TTC549 (cell line): ENCODE measurements around the gene SEPTIN11.

Source experiments
- FAIRE-seq: peaks from 2 replicates; lab custom pipeline; 2012; peaks lifted over from hg19 to GRCh38; lab: Jason Lieb, UNC

Gene SEPTIN11

DNA sequence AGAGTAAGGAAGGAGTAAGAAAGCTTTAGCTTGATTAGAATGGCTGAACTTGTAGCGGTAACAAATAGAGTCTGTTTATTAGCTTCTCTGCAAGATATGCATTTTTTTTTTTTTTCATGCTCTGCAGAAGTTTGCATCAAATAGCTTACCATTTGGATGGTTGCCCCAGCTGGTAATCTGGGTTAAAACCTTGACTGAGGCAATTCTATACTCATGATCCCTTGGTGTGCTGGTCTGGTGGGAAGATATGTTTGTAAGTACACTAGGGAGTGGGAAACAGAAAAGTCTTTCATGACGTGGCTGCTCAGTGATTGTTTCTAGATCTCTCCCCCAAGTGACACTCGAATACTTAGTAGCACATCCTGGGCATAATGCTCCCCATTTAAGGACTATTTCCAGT, 32.1 kb downstream of the SEPTIN11 start:
- FAIRE-seq = no peak

DNA sequence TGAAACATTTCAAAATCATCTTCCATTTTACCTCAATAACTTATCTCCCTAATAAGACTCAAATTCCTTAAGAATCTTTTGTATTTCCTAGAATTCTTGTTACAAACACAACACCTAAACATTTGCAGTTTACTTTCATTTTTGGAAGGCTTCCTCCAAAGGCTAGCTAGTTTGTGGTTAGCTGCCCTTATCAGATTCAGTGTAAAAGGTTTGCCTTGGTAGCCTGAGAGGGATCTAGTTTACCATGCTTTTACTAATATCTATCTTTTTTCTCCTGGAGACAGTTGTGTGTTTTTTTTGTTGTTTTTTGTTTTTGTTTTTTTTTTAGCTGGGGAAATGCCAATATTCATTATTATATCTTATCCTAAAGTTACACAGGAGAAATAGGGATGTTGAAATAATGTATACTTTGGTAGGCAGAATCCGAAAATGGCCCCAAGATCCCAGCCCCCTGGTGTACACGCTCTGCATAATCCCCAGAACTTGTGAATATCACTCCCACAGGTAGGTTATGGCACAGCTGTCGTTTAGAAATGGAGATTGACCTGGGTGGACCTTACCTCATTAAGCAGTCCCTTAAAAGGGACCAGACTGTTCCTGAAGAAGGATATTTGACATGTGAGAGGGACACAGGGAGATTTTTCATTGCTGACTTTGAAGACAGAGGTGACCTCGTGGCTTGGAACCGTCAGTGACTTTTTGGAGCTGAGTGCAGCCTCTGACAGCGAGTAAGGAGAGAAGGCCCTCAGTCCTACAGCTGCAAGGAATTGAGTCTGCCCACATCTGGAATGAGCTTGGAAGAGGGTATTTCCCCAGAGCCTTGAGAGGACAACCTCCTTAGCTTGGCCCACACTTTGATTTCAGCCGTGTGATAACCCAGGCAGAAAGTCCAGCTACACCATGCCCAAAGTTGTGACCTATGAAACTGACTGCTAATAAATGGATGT, 33.4 kb downstream of the SEPTIN11 start:
- no peak for FAIRE-seq

DNA sequence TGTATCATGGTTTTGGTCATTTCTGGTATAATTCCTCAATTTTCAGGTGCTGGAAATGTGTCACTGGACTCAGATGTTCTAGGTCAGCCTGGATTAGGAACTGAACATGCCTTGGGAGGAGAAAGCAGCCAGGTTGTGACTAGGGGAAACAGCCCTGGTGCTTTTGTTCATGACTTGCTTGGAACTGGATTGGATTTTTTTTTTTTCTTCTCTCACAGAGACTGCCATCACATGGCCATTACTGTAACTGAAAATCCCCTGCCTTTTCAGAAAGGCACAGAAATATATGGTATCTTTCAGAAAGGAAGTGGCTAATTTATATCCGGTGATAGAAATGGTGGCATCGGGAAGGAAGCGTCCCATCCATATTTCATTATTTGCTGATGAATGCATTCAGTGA, 34.6 kb downstream of the SEPTIN11 start:
- no peak for FAIRE-seq

DNA sequence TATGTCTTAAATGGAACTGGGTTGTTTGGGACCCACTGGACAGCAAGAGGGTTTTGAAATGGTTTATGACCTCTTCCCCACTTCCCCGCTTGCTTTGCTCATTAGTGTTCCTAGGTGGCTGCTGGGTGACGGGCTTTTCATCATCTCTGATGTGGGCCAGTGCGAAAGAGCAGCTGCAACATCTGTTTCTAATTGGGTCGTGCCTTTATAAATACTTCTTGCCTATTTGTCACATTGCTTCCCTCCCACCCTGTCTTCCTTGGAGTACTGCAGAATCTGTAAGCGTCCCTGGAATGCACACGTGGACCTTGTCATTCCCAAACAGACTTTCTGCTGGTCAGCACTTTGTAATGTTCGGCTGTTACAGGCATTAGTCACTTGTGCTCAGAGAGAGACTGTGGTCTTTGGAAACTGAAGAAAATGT, 35.2 kb downstream of the SEPTIN11 start:
- no peak for FAIRE-seq

DNA sequence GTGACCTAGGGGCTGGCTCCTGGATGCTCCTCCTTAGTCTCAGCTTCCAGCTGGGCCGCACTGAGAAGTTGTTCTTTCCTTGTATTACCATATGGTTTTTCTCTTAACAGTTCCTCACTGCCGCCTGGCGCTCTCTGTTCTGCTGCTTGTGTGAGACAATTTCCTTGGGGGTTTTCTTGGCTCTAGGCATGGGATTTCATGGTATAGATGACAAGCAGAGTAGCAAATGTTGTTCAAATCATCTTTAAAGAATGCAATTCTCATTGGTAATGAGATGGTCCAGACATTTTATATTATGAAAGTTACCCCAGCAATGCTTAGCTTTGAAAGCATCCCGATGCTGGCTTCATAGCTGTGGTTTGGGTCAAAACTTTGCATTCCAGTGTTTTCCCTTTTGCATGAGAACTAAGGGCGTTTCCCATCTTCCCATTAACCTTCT, 37.6 kb downstream of the SEPTIN11 start:
- FAIRE-seq = no peak

DNA sequence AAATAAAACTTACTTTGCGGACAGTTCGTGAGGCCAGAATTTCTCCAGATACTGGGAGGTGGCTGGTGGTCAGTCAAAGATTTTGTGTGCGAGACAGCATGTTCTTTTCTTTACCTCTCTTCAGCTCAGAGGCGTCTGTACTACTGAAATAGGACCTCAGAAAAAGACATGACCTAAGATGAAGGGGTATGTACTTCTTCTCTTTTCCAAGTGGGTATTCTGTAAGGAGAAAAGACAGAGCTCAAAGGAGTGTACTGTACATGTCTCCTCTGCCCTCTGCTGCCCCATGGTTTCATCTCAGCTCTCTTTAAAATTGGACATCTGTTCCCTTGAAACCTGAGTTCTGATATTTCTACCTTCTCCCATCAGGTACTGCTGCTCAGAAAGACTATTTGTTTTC, 38.1 kb downstream of the SEPTIN11 start:
- no peak for FAIRE-seq

DNA sequence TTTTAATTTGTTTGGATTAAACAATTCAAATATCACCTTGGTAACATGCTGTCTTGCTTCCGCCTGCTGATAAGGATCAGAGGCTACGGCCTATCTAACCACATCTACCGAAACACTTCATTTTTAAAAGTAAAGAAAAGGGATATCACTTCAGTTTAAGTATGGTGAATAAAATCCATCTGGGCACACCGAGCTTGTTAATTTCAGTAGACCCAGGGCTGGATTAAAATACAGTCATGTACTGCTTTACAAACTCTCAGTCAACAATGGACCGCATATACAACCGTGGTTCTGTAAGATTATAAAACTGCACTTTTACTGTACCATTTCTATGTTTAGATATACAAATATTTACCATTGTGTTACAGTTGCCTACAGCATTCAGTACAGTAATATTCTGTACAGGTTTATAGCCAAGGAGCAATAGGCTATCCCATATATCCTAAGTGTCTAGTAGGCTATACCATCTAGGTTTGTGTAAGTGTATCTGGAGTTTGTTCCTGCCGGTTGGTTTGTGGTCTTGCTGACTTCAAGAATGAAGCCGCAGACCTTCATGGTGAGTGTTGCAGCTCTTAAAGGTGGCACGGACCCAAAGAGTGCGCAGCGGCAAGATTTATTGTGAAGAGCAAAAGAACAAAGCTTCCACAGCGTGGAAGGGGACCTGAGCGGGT, 40.0 kb downstream of the SEPTIN11 start:
- FAIRE-seq = no peak

DNA sequence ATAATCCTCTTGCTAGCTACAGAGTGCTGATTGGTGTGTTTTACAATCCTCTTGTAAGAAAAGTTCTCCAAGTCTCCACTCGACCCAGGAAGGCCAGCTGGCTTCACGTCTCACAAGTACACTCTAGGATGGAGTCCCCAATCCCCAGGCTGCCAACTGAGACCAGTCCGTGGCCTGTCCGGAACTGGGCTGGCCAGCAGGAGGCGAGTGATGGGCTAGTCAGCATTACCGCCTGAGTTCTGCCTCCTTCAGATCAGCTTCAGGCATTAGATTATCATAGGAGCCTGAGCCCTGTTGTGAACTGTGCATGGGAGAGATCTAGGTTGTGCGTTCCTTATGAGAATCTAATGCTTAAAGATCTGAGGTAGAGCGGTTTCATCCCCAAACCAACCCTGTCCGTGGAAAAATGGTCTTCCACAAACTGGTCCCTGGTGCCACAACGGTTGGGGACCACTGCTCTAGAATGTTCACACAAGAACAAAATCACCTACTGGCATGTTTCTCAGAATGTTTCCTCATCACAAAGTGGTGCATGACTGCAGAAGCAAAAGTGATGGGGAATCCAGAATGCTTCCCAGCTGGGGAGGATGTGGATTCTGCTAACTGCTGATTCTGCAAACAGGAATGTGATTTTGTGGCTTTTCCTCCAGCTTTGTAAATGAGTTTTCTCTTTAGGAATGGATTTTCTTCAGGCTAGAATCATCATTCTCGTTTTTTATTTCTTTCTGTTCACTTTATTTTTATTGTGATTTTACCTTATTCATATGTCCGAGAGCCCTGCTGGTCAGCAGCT, 40.9 kb downstream of the SEPTIN11 start:
- no peak for FAIRE-seq

DNA sequence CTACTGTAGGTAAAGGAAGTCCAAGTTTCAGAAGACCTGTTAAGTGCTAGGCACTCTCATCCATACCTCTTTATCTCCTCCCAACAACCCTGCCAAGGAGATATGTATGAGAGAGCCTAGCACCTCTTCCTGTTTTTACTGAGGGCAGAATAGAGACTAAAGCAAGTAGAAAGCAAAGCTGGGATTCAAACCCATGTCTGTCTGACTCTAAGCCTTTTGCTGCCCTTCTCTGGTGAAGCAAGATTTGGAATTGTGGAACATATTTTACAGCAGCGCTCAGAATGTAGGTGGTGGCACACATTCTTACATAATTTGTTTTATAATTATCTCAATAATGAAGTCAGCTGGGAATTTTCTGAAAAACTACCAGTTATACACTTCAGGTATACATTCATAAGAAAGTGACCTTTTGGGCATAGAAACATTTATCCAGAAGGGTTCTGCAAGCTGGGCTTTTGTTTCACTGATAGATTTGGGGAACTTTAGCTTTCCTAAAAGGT, 41.7 kb downstream of the SEPTIN11 start:
- FAIRE-seq = no peak

DNA sequence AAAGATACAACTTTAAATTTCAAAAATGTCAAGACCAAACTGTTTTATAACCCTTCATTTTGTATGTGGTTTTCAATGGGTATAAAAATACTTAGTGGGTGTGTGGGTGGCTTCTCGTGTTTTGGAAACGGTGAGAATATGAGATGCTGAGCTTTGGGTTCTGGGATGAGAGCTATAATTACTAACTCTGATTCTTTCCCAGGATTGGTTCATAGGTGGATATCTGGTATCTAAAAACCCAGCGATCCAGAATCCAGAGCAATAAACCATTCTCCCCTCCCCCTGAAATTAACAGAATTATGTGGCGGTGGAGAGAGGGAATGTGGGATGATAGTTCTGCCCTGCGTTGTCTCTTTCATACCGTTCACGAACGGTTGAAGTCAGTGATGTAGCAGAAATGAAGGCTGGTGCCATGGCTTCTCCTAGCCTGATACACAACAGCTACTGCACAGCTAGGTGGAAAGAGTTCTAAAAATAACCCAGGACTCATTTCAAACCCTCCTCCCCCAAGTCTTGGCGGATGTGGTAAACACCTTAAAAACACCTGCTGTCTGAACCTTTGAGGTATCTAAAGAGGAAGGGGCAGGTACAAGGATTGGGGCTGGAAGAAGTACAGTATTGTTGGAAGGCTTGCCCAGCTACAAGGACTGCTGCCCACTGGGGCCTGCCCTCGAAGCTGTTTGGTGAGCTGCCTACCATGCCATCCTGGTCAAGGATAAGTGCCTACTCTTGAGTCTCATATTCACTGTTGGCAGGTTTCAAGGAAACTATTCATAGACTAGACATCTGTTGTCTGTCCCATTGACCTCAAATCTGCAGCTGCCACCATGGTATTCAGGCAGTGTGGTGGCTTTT, 44.5 kb downstream of the SEPTIN11 start:
- no peak for FAIRE-seq

DNA sequence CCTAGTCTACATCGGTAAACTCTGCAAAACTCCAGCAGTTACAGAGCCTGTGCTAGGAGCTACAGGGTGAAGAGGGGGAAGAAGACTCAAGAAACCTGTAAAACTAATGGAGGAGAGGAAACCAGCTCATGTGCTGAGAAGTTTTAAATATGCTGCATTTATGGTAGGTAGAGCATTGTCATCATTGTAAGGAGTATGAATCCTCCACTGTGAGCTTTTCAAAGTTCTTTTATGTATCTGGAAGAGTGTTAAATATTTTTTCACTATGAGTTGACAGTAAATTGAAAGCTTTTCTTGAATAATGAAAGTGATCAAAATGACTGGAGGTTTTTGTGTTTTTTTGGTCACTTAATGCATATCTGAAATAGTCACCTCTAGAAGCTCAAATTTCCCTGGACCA, 46.2 kb downstream of the SEPTIN11 start:
- FAIRE-seq = no peak

DNA sequence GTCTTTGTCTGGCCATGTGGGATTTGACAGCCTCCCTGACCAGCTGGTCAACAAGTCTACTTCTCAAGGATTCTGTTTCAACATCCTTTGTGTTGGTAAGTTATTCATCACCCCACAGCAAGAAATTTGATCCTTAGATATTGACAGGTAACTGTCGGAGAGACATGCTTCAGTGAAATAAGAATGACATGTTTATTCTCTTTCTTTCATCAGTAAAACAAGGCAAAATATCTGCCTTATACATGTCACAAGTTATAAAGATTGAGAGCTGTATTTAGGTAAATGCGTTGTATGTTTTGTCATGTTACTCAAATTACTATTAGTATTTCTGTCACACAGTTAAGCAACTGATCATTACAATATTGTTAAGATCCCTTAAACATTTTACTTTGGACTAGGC, 46.9 kb downstream of the SEPTIN11 start:
- FAIRE-seq = no peak

DNA sequence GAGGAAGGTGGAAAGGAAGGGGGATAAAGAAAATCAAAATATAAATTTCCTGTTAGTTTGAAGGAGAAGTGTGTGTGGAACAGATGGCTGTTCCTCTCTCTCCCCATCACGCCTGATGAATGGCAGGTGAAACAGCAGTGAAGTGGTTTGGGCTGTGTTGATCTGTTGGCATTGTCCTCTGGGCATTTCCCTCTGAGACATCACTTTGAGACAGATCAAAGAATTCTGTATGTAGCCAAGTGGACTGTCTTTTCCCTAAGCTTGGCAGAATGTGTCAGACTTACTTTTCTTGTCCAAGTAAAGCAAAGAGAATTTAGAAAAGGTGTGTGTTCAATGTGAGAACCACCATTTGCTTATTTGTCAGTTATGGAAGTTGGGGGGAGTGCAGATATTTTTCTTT, 47.5 kb downstream of the SEPTIN11 start:
- FAIRE-seq = no peak

DNA sequence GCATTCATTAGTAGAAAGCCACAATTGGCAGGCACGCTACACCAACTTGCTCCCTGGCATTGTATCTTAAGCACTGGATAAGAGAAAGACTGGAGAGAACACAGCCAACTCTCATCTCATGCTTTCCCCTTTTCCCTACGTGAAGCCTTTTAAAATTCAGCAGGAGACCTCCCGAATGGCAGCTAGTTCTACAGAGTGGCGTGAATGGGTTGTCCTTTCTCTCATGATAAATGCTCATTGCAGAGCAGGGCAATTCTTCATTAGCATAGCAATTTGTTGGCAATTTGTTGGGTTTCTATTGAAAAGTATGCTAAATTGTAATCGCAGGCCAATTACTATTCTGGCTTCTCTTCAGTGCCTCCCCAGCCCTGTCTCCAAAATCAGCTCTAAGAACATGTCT, 48.0 kb downstream of the SEPTIN11 start:
- no peak for FAIRE-seq

DNA sequence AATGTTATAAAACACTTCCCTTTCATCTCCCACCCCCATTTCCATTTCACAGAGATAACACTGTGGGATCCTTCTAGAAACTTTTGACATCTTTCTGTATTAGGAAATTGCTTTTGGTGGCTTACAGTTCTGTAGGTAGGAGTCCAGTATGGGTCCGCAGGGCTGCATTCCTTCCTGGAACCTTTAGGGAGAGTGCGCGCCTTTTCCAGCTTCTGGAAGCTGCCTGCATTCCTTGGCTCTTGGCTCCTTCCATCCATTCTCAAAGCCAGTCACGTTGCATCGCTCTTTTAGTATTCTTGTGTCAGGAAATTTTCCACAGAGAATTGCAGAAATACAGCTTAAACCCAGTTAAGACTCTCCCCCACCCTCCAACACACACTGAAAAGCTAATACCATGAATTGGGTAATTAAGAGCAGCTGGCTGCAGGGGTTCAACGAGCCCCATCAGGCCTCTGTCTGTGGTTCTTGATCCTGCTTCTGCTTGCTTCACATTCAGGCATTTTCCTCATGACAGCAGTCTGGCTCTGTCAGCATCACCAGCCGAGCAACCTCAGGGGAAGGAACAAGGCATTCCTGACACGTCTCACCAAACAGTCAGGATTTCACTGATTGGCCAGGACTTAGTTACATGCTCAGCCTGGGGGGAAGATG, 48.8 kb downstream of the SEPTIN11 start:
- FAIRE-seq = no peak
